RWPE2 (cell line): ENCODE results near the gene PAPPA.

Experiments used
- ATAC-seq: fragments of 200-7000 bp; cut with Tn5 transposase; 3 replicates; pipeline ENCODE4 v1.9.1; 2021; ENCODE audit warnings: low read depth
- DNase-seq: peaks from one replicate; pipeline ENCODE4 v3.0.0-alpha.2; 2020; ENCODE audit warnings: low spot score
- H3K27ac ChIP-seq: fragments of 450-650 bp; 2 replicates; pipeline ENCODE4 v1.5.1; 2017; ENCODE audit warnings: mild to moderate bottlenecking; ENCODE audit not compliant: poor library complexity, severe bottlenecking
- H3K27me3 ChIP-seq: fragments of 250-450 bp; sonication (Bioruptor Pico); 2 replicates; pipeline ENCODE4 v1.5.1; 2021; ENCODE audit warnings: mild to moderate bottlenecking, moderate library complexity; ENCODE audit not compliant: insufficient read depth, poor library complexity, severe bottlenecking
- H3K36me3 ChIP-seq: fragments of 250-450 bp; sonication (Bioruptor Pico); 2 replicates; pipeline ENCODE4 v1.5.1; 2020; ENCODE audit warnings: low read depth, mild to moderate bottlenecking, moderate library complexity
- H3K4me1 ChIP-seq: fragments of 250-450 bp; sonication (Bioruptor Pico); 2 replicates; pipeline ENCODE4 v1.5.1; 2021; ENCODE audit warnings: mild to moderate bottlenecking, moderate library complexity; ENCODE audit not compliant: insufficient read depth, poor library complexity, severe bottlenecking
- H3K4me3 ChIP-seq: fragments of 250-450 bp; sonication (Bioruptor Pico); 2 replicates; pipeline ENCODE4 v1.5.1; 2021; ENCODE audit warnings: mild to moderate bottlenecking, moderate library complexity; ENCODE audit not compliant: severe bottlenecking
- H3K9me3 ChIP-seq: fragments of 250-450 bp; sonication (Bioruptor Pico); 2 replicates; pipeline ENCODE4 v1.5.1; 2021; ENCODE audit warnings: mild to moderate bottlenecking, moderate library complexity; ENCODE audit not compliant: severe bottlenecking
- TF ChIP-seq, protein P1 (sequence below): fragments of 450-650 bp; IDR thresholded peaks from one replicate; pipeline ENCODE4 v1.5.1; 2017; ENCODE audit warnings: mild to moderate bottlenecking, moderate library complexity; ENCODE audit not compliant: poor library complexity, severe bottlenecking

Gene PAPPA

DNA sequence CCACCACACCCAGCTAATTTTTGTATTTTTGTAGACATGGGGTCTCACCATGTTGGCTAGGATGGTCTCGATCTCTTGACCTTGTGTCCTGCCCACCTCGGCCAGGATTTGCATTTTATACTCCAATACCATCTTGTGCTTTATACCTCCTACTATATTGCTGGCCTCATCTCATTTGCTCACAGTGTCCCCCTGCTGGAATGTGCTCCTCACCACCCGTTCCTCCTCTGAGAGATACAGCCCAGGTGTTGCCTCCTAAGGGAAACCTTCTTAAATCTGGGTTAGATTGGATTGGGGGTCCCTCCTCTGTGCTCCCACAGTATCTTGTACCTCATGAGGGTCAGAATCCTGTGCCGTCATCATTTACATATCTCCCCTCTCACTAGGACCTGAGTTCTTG is 131.7 kb downstream of the PAPPA start:
- ATAC-seq = no peak
- H3K27ac ChIP-seq = no peak overlapping the region
- H3K4me1 ChIP-seq = peaks cover 5% of the 10 kb centered on the region
- no peaks in the 10 kb centered on the region for H3K9me3 ChIP-seq
- TF ChIP-seq, protein P1, sequence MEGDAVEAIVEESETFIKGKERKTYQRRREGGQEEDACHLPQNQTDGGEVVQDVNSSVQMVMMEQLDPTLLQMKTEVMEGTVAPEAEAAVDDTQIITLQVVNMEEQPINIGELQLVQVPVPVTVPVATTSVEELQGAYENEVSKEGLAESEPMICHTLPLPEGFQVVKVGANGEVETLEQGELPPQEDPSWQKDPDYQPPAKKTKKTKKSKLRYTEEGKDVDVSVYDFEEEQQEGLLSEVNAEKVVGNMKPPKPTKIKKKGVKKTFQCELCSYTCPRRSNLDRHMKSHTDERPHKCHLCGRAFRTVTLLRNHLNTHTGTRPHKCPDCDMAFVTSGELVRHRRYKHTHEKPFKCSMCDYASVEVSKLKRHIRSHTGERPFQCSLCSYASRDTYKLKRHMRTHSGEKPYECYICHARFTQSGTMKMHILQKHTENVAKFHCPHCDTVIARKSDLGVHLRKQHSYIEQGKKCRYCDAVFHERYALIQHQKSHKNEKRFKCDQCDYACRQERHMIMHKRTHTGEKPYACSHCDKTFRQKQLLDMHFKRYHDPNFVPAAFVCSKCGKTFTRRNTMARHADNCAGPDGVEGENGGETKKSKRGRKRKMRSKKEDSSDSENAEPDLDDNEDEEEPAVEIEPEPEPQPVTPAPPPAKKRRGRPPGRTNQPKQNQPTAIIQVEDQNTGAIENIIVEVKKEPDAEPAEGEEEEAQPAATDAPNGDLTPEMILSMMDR = no peak
- H3K36me3 ChIP-seq = no peaks in the 10 kb centered on the region
- no peak for DNase-seq
- H3K4me3 ChIP-seq = no peak overlapping the region
- no peaks in the 10 kb centered on the region for H3K27me3 ChIP-seq

DNA sequence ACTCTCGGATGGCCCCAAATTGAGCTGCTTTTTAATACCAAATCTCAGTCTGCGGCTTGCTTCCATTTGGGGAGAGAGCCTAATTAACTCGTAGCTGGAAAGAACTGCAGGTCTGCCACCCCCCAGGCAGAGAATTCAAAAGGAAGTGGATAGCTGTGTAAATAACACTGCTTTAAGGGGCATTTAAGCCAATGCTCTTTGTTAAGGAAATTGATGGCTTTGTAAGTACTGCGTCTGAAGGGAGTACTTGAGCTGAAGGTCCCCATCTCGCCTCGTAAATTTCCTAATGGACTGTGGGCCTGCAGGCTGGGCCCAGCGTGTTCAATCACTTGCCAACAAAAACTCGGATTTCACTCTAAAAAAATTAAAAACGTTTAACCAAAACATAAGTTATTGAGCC is 132.7 kb downstream of the PAPPA start:
- Histone ChIP-seq H3K36me3 (no peaks in the 10 kb centered on the region), H3K27me3 (no peaks in the 10 kb centered on the region), H3K4me3 (no peak overlapping the region), H3K9me3 (no peaks in the 10 kb centered on the region), H3K27ac (no peak overlapping the region), H3K4me1 (peaks cover 5% of the 10 kb centered on the region)
- TF ChIP-seq, protein P1 = no peak
- ATAC-seq (no peak), DNase-seq (no peak)

DNA sequence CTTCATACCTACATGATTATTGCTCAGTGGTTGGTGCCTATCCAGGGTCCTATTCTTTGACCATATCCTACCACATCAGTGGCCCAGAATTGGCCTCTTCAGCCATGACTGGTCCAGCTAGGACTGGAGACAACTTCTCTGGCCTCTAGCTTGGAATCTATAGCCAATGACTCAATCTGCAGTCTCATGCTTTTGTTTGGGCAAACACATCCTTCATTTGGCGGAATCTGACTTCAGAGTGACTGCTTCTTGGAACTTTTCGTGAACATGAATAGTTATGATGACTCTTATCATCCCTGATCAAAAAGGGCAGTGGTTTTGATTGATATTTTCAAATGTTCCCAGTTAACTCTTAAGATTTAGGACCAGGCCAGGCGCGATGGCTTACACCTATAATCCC is 134.1 kb downstream of the PAPPA start:
- Histone ChIP-seq H3K27ac (no peak overlapping the region), H3K4me3 (no peak overlapping the region), H3K27me3 (no peaks in the 10 kb centered on the region), H3K9me3 (no peaks in the 10 kb centered on the region), H3K4me1 (peaks cover 5% of the 10 kb centered on the region), H3K36me3 (no peaks in the 10 kb centered on the region)
- ATAC-seq (no peak), DNase-seq (no peak)
- TF ChIP-seq, protein P1 = no peak

DNA sequence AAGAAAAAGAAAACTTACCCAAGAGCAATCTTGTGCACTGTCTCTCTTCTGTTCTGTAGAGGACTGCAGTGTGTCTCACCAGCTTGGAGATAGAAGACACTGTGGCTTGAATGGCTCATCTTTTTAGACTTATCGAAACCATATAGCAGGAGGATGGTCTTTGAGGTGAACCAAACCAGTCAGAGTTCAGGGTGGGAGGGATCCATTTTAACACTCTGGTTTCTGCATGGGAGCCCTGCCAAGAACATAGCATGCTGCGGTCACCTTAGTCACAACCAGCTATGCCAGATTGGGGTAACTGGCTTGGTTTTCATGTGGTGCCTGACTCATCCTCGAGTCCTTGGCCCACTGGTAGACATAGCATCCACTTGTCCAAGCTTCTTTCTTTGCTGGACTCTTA is 135.1 kb downstream of the PAPPA start:
- Histone ChIP-seq H3K36me3 (no peaks in the 10 kb centered on the region), H3K4me3 (no peak overlapping the region), H3K9me3 (no peaks in the 10 kb centered on the region), H3K27ac (no peak overlapping the region), H3K4me1 (peaks cover 5% of the 10 kb centered on the region), H3K27me3 (no peaks in the 10 kb centered on the region)
- TF ChIP-seq, protein P1 = no peak
- ATAC-seq (peak; percentile 97), DNase-seq (peak; percentile 68)

DNA sequence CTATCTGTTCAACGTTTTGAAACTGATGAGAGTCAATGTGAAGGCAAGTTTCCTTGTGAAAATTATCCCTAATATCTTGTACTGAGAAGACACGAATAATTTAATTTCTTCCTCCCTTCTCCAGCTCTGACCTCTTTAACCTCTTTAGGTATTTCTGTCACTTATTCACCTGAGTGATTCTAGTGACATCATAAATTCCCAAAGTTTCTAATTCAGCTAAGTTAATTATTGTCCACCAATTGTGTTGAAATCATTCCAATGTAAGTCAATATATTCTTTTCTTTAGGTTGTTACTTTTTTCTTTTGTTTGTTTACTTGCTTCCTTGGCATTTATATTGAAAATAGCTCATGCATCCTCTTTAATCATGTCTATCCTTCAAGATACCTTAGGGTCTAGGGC is 143.8 kb downstream of the PAPPA start:
- Histone ChIP-seq H3K27me3 (no peaks in the 10 kb centered on the region), H3K4me3 (no peak overlapping the region), H3K4me1 (no peaks in the 10 kb centered on the region), H3K36me3 (no peaks in the 10 kb centered on the region), H3K27ac (no peak overlapping the region), H3K9me3 (no peaks in the 10 kb centered on the region)
- ATAC-seq (no peak), DNase-seq (no peak)
- TF ChIP-seq, protein P1 = no peak
